Type B pancreatic cell (in vitro differentiated cells): Measurements from ENCODE around the gene OTULINL. TPM values are rescaled to one million over a fixed set of nuclear protein-coding genes. Genes with fewer than 3 reads are reported as not detected.

Experiments
- DNase-seq: peaks from one replicate; pipeline ENCODE4 v3.0.0; 2021; ENCODE audit warnings: mixed read lengths; ENCODE audit not compliant: unreplicated experiment; ENCODE audit errors: extremely low spot score
- H3K27ac Mint-ChIP-seq: 2 replicates; pipeline ENCODE4 v1.8.0; 2021; ENCODE audit warnings: mild to moderate bottlenecking, mixed read lengths
- H3K27me3 Mint-ChIP-seq: 2 replicates; pipeline ENCODE4 v1.8.0; 2021; ENCODE audit warnings: mixed read lengths
- H3K36me3 Mint-ChIP-seq: 2 replicates; pipeline ENCODE4 v1.8.0; 2021; ENCODE audit warnings: mixed read lengths
- H3K4me1 Mint-ChIP-seq: one replicate; pipeline ENCODE4 v1.8.0; 2021; ENCODE audit warnings: mixed read lengths; ENCODE audit not compliant: unreplicated experiment
- H3K4me3 Mint-ChIP-seq: 2 replicates; pipeline ENCODE4 v1.8.0; 2021; ENCODE audit warnings: mild to moderate bottlenecking, mixed read lengths
- H3K9me3 Mint-ChIP-seq: 2 replicates; pipeline ENCODE4 v1.8.0; 2021; ENCODE audit warnings: mixed read lengths
- total RNA-seq: library from RNA; stranded (reverse); gene quantifications from 2 replicates; pipeline ENCODE4 v1.2.1, GENCODE V29; 2021; ENCODE audit warnings: low replicate concordance
- TF ChIP-seq, protein P1 (sequence below): fragments of 200-600 bp; sonication (generic); conservative IDR thresholded peaks from 2 replicates; pipeline ENCODE4 v1.5.0; 2021; ENCODE audit warnings: antibody characterized with exemption, mild to moderate bottlenecking

OTULINL gene
- total RNA-seq, 1 donor from 2014 or later: 7.1 TPM

DNA sequence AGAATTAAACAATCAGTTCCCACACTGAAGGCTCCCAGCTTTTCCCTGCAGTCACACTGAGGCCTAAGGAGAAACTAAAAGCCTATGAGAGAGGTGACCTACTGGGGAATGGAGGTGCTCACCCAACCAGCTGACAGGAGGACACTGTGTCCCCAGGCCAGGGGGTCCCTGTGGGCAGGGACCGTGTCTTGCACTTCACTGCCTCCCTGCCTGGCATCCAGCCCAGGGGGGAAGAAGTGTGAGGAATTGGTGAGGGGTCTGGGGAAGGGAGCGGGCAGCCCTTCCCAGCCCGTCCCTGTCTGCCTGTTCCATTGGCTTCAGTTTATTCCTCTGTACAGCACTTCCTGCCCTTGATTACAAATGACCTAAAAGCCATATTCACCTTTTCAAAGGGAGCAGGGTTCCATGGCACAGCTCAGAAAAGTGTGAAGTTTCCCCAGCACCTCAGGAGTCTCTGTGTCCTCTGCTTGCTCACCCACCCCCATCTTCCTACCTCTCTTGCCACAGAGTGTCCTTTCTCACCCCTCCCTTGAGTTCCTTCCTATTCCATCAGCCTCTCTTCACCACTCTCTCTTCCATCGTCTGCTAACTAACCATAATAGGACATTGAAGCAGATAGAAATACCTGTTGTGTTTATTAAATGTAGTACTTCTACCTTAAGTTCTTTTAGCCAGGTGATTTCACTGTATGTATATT lies 12.9 kb downstream of the OTULINL start:
- DNase-seq: no peak
- no peaks in the 10 kb centered on the region for H3K4me1 Mint-ChIP-seq
- no peaks in the 10 kb centered on the region for H3K27me3 Mint-ChIP-seq
- no peak overlapping the region for H3K4me3 Mint-ChIP-seq
- H3K36me3 Mint-ChIP-seq: no peaks in the 10 kb centered on the region
- no peaks in the 10 kb centered on the region for H3K9me3 Mint-ChIP-seq
- H3K27ac Mint-ChIP-seq: no peak overlapping the region
- TF ChIP-seq, protein P1, sequence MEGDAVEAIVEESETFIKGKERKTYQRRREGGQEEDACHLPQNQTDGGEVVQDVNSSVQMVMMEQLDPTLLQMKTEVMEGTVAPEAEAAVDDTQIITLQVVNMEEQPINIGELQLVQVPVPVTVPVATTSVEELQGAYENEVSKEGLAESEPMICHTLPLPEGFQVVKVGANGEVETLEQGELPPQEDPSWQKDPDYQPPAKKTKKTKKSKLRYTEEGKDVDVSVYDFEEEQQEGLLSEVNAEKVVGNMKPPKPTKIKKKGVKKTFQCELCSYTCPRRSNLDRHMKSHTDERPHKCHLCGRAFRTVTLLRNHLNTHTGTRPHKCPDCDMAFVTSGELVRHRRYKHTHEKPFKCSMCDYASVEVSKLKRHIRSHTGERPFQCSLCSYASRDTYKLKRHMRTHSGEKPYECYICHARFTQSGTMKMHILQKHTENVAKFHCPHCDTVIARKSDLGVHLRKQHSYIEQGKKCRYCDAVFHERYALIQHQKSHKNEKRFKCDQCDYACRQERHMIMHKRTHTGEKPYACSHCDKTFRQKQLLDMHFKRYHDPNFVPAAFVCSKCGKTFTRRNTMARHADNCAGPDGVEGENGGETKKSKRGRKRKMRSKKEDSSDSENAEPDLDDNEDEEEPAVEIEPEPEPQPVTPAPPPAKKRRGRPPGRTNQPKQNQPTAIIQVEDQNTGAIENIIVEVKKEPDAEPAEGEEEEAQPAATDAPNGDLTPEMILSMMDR: no peak

DNA sequence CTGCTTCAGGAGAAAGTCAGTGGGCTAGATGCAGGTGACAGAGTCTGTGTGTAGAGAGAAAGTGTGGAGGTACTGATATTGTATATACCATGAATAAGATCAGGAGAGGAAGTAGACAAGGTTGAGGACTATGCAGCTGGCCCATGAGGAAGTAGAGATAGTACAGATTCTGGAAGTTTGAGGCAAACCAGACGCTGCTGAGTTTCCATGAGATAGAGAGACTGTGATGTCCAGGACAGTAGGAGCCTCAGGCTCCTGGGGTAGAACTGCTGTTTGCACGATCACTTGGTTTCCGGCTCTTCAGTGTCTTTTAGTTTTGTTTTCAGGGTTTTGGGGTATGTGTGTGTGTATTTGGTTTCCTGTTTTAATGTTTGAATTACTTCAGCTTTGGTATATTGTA lies 13.6 kb downstream of the OTULINL start:
- no peak overlapping the region for H3K4me3 Mint-ChIP-seq
- no peaks in the 10 kb centered on the region for H3K9me3 Mint-ChIP-seq
- H3K4me1 Mint-ChIP-seq: no peaks in the 10 kb centered on the region
- DNase-seq: no peak
- H3K36me3 Mint-ChIP-seq: no peaks in the 10 kb centered on the region
- H3K27ac Mint-ChIP-seq: no peak overlapping the region
- TF ChIP-seq, protein P1: no peak
- H3K27me3 Mint-ChIP-seq: no peaks in the 10 kb centered on the region

DNA sequence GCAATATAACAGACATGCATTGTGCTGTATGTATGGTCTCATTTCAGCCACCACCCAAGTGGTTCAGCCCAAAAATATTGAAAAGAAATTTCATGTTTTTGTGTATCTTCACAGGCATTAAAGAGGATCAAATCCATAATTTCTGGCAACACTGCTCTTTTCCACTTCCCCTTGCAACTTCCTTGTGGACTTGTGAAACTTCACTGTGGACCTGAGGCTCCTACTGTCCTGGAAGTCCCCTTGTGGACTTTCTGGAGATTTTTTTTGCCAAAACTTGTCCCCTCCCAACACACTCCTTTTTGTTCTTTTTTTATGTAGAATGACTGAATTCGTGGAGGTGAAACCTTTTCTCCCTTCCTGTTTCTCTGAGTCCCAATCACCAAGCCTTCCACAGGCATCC lies 14.3 kb downstream of the OTULINL start:
- no peaks in the 10 kb centered on the region for H3K4me1 Mint-ChIP-seq

DNA sequence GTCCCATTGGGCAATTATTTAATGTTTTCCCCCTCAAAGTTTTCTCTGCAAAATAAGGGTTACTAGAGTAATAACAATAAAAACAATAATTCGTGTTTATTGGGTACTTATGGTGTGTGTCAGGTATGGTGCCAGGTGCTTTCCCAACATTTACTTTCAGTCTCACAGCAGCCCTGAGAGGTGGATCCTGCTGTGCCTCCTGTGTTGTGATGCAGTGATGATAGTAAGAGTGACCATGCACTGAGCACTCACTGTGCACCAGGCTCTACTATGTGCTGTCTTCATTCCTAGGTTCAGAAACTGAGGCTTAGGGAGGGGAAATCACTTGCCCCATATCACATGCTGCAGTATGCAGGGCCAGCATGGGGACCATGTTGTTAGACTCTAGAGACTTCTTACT lies 15.5 kb downstream of the OTULINL start:
- Mint-ChIP-seq H3K27ac (no peak overlapping the region), H3K4me3 (no peak overlapping the region), H3K36me3 (no peaks in the 10 kb centered on the region), H3K9me3 (no peaks in the 10 kb centered on the region), H3K4me1 (no peaks in the 10 kb centered on the region), H3K27me3 (no peaks in the 10 kb centered on the region)
- TF ChIP-seq, protein P1: no peak
- no peak for DNase-seq

More for the DNA sequence above, 14.3 kb downstream of the OTULINL start:
- TF ChIP-seq, protein P1: no peak
- no peaks in the 10 kb centered on the region for H3K9me3 Mint-ChIP-seq
- H3K4me3 Mint-ChIP-seq: no peak overlapping the region
- H3K27me3 Mint-ChIP-seq: no peaks in the 10 kb centered on the region
- no peak for DNase-seq
- no peaks in the 10 kb centered on the region for H3K36me3 Mint-ChIP-seq
- H3K27ac Mint-ChIP-seq: no peak overlapping the region

DNA sequence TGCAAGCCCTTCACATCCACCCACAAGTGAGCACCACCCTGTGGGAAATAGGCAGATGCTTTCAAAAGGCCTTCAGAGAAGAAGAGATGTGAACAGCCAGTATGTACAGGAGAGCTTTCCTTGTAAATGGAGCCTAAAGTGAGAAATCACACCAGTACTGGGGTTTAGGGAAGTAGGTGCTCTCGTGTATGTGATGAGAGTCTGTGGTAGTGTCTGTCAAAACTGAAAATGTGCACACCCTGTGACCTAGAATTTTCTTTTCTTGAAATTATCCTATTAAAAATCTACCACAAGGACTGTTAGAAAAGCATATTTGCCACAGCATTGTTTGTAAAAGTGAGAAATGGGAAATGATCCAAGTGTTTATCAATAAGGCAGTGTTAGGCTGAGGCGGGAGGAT lies 16.6 kb downstream of the OTULINL start:
- Mint-ChIP-seq H3K27me3 (no peaks in the 10 kb centered on the region), H3K4me1 (no peaks in the 10 kb centered on the region), H3K36me3 (peaks cover 5% of the 10 kb centered on the region), H3K4me3 (no peak overlapping the region), H3K9me3 (no peaks in the 10 kb centered on the region), H3K27ac (no peak overlapping the region)
- TF ChIP-seq, protein P1: no peak
- no peak for DNase-seq
